Activated gamma-delta T cell treated with Interleukin-2 at 50 U/mL for 16 hours (primary cell): Measurements from ENCODE around the gene EFCAB10.
"Not testable (repeated sequence)": the region's sequence is repeated elsewhere in the genome, so short reads cannot be mapped to it uniquely, and the experiment has no call there.

Experiments used
- DNase-seq: peaks from one replicate; pipeline ENCODE4 v3.0.0-alpha.2; 2020

The EFCAB10 gene

DNA sequence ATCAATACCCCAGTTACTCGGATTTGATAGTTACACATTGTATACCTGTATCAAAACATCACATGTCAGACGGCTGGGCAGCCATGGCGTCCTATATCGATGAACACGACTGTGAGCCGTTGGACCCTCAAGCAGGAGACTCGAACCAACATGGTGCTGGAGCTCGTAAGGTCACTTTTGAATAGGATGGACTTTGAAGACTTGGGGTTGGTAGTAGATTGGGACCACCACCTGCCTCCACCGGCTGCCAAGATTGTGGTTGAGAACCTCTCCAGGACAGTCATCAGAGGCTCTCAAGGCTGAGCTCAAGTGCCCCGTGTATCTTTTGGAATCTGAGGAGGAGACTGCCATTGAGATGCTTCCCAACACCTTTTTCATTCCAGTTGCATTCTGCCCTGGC is 51.2 kb downstream of the EFCAB10 start:
- no peak for DNase-seq

DNA sequence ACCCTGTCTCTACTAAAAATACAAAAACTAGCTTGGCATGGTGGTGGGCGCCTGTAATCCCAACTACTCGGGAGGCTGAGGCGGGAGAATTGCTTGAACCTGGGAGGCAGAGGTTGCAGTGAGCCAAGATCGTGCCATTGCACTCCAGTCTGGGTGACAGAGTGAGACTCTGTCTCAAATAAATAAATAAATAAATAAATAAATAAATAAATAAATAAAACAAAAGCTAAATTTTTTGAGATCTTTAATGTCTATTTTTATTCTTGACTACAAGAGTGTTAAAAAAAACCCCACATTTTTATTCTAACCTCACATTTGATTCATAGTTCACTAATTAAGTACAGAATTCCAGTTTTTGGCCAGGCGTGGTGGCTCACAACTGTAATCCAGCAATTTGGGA is 53.6 kb downstream of the EFCAB10 start:
- DNase-seq = not testable (repeated sequence)

DNA sequence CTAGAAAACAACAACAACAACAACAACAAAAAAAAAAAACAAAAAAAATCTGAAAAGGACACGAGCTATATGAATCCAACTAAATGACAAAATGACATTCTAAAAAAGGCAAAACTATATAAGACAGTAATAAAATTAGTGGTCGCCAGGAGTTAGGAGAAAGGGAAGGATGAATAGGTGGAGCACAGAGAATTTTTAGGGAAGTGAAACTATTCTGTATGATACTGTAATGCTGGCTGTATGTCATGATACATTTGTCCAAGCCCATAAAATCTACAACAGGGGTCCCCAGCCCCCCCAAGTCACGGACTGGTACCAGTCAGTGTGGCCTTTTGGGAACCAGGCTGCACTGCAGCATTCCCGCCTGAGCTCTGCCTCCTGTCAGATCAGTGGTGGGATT is 56.5 kb downstream of the EFCAB10 start:
- DNase-seq = no peak

DNA sequence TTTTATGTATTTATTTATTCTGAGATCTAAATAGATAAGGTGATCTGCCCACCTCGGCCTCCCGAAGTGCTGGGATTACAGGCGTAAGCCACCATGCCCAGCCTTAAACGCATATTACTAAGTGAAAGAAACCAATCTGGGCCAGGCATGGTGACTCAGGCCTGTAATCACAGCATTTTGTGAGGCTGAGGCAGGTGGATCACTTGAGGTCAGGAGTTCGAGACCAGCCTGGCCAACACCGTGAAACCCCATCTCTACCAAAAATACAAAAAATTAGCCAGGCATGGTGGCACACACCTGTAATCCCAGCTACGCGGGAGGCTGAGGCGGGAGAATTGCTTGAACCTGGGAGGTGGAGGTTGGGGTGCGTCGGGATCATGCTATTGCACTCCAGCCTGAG is 56.9 kb downstream of the EFCAB10 start:
- not testable (repeated sequence) for DNase-seq

DNA sequence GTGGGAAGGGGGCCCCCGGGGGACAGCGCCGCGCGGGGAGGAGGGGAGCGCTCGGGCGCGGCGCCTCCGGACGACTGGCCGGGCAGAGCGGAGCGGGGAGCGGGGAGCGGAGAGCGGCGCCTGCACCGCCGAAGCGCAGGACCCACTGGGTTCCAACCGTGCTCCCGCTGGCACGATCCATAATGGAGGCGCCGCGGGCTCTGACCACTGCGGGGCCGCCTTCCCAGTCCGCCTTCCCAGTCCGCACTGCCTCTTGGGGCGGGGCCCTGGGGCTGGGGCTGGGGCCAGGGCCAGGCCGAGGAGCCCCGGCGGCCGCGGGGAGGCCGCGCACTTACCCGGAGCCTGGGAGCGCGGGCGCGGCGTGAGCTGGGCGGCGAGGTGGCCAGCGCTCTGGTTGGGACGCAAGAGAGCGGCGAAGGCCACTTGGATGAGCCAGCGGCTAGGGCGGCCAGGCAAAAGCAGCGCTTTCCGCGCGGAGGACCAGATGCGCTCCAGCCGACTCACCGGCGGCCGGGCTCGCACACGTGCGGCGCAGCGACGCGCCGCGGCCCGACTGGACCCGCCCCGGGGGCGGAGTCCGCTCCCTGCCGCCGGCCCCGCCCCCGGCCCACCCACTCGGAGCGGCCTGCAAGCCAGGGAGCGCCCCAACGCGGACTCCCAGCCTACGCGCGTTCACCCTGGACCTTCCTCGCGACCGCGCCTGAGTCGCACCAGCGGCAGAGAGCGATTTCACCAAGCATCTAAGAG is 59.4 kb downstream of the EFCAB10 start, which contains the start of gene PUS7:
Gene PUS7, minus strand, starts transcription at position 555 of the 747 bp plus-strand sequence. CDS start 13,759 bp downstream, outside the sequence.
- peak; percentile 78 for DNase-seq

DNA sequence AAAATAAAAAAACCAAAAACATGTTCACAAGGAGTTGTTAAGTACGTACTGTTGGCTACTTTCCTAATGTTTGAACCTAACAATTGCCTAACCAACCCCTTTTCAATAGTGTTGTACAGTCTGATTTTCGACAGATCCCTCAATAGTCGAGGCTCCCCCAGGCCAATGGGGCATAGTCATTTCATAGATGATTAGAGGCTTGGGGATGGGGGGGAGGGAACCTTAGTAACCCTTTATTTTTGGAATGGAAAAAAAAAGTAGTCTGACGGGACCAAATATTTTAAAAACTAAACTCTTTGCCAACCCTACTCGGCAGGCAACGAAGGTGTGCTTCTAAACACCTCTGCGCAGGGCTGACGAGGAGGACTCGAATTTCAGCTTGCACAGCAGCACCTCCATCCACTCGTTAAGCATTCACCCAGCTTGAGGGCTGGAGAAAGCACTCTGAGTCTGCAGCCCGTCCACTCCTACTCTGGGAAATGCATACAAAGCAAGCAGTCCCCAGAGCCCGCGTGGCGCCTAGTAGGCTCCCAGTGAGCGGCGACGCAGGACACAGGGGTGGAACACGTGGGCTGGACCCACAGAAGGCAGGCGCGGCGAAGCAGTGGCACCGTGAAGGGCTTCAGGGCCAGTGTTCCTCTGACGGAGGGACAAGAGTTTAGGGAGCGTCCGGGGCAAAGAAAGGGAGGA is 60.1 kb downstream of the EFCAB10 start:
- DNase-seq = peak; percentile 16

DNA sequence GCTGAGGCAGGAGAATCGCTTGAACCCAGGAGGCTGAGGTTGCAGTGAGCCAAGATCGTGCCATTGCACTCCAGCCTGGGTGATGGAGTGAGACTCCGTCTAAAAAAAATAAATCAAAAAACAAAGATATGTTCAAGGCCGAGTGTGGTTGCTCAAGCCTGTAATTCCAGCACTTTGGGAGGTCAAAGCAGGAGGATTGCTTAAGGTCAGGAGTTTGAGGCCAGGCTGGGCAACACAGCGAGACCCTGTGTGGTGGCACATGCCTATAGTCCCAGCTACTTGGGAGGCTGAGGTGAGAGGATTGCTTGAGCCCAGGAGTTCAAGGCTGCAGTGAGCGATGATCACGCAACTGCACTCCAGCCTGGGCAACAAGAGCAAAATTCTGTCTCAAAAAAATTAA is 60.7 kb downstream of the EFCAB10 start:
- not testable (repeated sequence) for DNase-seq

DNA sequence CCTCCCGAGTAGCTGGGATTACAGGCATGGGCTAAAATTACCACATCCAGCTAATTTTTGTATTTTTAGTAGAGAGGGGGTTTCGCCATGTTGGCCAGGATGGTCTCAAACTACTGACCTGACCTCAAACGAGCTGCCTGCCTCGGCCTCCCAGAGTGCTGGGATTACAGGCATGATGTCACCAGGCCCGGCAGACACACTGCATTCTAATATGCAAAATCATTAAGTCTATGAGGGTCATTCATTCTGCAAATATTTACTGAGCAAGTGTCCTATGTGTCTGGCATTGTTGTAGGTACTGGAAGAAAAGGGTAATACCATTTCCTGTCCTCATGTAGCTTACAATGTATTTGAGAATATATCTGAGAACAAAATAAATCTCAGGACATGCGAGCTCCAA is 61.9 kb downstream of the EFCAB10 start:
- DNase-seq = no peak

DNA sequence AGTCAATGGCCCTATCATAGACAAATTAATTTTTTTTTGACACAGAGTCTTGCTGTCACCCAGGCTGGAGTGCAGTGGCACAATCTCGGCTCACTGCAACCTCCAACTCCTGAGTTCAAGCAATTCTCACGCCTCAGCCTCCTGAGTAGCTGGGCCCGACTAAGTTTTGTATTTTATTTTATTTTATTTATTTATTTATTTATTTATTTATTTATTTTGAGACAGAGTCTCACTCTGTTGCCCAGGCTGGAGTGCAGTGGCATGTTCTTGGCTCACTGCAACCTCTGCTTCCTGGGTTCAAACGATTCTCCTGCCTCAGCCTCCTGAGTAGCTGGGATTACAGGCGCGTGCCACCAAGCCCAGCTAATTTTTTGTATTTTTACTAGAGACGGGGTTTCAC is 65.7 kb downstream of the EFCAB10 start:
- DNase-seq = not testable (repeated sequence)
